ENCODE results near the gene TRRAP.
"Not testable (repeated sequence)": the region's sequence is repeated elsewhere in the genome, so short reads cannot be mapped to it uniquely, and the experiment has no call there.

Gene TRRAP

GRCh38 chr7:98866351-98866750 lies 12.0 kb upstream of the TRRAP start:
- DNase-seq (ENCODE audit: low read depth in 3 of 3): no peak

DNA sequence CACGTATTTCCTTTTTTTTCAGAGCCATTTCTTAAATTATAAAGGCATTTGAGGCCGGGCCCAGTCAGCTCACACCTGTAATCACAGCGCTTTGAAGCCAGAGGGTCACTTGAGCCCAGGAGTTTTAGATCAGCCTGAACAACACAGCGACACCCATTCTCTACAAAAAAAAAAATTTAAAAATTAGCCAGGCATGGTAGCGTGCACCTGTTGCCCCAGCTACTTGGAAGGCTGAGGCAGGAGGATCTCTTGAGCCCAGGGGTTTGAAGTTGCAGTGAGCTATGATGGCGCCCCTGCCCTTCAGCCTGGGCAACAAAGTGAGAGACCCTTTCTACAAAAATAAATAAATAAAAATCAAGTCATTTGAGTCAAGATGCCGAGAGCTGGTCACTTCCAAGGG lies 11.6 kb upstream of the TRRAP start:
- DNase-seq (ENCODE audit: low read depth in 3 of 3): no peak

- no peak for DNase-seq (ENCODE audit: low read depth in 3 of 3)
Measured at GRCh38 chr7:98868450-98868849, 9.9 kb upstream of the TRRAP start.

- DNase-seq (ENCODE audit: low read depth in 3 of 3): no peak
Measured at GRCh38 chr7:98869027-98869596, 9.2 kb upstream of the TRRAP start.

- DNase-seq (ENCODE audit: low read depth in 3 of 3): no peak
Measured at GRCh38 chr7:98869597-98870120, 8.7 kb upstream of the TRRAP start, which contains the start of gene TMEM130. TMEM130 (minus strand) TSS chr7:98870014; CDS start chr7:98869861, 153 bp downstream.

- DNase-seq (ENCODE audit: low read depth in 3 of 3): peak; percentile 55 to 81 (median 56)
Measured at GRCh38 chr7:98870121-98870651, 8.1 kb upstream of the TRRAP start.

DNA sequence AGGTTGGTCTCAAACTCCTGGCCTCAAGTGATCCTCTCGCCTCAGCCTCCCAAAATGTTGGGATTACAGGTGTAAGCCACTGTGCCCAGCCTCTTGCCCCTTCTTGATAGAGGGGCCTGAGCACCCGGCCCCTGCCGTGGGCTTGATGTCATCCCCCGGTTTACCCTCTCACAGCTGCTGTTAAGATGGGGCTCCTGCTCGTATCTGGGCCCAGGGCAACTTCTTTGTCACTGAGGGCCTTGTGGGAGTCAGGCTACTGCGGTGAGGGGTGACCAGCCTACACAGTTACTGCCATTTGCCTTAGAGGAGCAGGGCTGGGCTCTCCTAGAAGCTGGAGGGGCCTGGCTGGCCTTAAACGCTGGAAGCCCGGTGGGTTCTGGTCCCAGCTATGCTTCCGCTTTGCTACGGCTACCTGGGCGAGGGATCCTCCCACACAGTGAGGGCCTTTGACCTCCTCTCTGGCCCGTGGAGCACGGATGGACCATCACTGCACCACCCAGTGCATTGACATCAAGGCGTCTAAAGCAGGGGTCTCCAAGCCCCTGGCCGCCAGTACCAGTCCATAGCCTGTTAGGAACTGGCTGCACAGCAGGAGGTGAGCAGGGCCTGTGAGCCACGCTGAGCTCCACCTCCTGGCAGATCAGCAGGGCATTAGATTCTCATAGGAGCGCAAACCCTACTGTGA lies 7.4 kb upstream of the TRRAP start:
- no peak for DNase-seq (ENCODE audit: low read depth in 3 of 3)

DNA sequence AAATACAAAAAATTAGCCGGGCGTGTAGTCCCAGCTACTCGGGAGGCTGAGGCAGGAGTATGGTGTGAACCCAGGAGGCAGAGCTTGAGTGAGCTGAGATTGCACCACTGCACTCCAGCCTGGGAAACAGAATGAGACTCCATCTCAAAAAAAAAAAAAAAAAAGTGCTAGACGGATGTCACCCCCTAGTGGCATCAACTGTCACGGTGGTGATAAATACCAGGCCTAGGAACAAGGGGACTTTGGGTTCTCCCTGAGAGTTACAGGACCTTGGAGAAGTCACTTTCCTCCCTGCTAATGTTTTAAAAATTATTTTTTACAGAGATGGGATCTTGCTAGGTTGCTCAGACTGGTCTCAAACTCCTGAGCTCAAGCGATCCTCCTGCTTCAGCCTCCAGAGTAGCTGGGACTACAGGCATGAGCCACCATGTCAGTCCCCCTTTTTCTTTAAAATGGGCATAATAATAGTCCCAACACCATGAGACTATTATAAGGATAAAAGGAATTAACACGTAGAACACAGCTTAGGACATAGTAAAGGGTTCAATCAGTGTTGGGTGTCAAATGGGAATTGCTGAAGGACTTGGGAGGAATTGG lies 5.9 kb upstream of the TRRAP start:
- DNase-seq (ENCODE audit: low read depth in 3 of 3): no peak

- not testable (repeated sequence) for DNase-seq (ENCODE audit: low read depth in 3 of 3)
Measured at GRCh38 chr7:98873610-98874009, 4.7 kb upstream of the TRRAP start.

GRCh38 chr7:98874942-98875341 lies 3.4 kb upstream of the TRRAP start:
- no peak for DNase-seq (ENCODE audit: low read depth in 3 of 3)

DNA sequence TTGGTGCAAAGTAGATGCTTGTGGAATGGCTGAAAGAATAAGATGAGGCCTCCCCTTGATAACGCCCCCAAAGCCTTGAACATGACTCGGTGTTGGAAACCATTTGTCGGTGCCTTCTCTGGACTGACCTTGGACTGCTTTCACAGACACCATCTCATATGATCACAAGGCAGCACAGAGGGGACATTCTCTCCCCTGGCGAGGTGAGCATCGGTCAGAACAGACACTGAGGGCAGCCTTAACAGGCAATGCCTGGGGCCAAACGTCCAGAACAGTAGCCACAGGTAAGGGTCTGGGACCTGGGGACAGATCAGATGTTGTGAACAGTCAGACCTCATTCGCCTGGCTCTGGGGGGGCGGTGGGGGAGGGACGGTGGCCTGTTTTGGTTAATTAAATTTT lies 2.8 kb upstream of the TRRAP start:
- DNase-seq (ENCODE audit: low read depth in 3 of 3): no peak

DNA sequence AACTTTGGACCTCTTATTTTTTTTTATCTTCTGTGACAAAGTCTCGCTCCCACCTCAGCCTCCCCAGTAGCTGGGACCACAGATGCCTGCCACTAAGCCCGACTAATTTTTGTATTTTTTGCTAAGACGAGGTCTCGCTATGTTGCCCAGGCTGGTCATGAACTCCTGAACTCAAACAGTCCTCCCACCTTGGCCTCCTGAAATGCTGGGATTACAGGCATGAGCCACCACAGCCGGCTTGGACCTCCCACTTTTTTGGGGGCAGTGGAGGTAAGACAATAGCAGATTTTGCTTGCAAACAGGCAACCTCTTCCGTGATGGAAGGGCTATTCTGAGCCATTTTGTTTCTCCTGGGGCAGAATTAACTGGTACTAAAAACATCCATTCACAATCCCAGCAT lies 1.2 kb upstream of the TRRAP start:
- DNase-seq (ENCODE audit: low read depth in 3 of 3): no peak

DNA sequence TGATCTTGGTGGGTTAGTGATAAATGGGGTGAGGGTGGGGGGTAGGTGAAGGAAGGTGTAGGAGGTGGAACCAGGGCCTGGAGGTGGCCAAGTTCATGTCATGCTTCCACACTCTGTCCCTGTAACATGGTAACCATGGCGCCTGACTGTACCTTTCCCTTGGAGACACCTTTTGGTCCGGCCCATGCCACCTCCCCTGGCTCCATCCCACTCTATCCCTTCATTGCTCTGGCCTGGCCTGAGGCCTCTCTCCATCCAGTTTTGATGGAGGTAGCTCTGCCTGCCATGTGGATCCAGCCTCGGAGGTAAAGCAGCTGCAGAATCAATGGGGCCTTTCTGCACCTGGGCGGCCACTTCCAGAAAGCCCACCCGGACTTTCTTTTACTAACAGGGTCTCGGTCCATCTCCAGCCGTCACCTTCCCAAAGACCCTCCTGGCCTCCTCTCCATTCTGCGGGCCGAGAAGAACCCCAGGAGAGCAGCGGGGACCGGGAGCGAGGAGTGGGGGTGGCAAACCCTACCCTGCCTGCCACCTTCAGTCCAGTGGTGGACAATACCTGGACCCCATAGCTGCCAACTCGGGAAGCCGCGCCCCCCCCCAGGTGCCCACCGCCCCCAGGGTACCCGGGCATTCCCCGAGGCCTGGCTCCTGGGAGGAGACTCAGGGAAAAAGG lies 504 bp upstream of the TRRAP start:
- no peak for DNase-seq (ENCODE audit: low read depth in 3 of 3)

DNA sequence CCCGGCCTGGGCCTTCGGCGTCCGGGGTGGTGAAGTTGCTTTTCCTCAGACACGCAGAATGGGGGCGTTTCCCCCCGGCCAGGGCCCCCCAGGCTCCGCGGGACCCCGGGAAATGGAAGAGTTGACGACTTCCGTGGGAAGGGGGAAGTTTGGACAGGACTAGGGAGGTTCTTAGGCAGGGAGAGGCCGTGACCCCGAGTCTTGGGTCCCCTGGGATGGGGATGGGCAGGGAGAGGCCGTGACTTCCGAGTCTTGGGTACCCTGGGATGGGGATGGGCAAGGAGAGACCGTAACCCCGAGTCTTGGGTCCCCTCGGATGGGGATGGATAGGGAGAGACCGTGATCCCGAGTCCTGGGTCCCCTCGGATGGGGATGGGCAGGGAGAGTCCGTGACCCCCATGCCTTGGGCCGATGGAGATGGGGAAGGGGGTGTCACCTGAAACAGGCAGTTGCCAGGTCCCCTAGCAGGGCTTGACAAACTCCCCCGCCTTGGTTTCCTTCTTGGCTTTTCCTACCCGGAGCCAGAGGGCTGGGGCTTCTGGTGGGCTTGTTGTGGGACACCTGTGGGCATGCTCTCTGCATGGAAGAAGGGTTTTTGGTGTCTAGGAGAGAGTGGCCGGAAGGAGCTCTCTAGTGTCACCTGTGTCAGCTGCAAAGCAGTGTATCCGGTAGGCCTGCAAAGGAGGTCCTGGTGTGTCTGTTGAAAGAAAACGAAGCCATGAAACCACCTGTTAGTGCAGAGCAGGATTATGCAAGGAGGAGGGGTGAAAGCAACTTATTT lies 1.1 kb downstream of the TRRAP start:
- peak in 2 of 3 experiments; percentile 37 to 47 for DNase-seq (ENCODE audit: low read depth in 3 of 3)

DNA sequence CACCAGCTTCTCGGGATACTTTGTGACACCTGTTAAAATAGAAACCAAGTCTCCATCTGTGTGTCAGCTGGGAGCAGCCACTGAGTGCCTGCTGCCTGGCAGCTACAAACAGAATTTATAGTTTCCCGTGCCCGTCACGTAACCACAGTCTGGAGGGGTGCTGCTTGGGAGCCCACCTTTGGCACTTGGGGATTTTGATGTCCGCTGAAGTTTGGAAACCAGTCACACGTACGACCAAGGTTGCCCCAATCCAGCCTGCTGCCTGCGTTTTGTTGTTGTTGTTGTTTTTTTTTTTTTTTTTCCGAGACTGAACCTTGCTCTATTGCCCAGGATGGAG lies 1.6 kb downstream of the TRRAP start:
- no peak for DNase-seq (ENCODE audit: low read depth in 3 of 3)

DNA sequence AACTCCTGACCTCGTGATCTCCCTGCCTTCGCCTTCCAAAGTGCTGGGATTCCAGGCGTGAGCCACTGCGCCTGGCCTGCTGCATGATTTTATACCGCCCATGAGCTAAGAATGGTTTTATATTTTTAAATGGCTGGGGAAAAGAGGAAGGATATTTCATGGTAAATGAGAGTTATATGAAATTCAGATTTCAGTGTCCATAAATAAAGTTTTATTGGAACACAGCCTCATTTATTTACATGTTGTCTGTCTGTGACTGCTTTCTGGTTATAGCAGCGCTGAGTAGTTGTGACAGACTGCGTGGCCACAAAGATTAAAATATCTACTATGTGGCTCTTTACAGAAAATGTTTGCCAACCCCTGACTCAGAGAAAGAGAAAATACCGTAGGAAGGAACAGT lies 2.2 kb downstream of the TRRAP start:
- no peak for DNase-seq (ENCODE audit: low read depth in 3 of 3)

DNA sequence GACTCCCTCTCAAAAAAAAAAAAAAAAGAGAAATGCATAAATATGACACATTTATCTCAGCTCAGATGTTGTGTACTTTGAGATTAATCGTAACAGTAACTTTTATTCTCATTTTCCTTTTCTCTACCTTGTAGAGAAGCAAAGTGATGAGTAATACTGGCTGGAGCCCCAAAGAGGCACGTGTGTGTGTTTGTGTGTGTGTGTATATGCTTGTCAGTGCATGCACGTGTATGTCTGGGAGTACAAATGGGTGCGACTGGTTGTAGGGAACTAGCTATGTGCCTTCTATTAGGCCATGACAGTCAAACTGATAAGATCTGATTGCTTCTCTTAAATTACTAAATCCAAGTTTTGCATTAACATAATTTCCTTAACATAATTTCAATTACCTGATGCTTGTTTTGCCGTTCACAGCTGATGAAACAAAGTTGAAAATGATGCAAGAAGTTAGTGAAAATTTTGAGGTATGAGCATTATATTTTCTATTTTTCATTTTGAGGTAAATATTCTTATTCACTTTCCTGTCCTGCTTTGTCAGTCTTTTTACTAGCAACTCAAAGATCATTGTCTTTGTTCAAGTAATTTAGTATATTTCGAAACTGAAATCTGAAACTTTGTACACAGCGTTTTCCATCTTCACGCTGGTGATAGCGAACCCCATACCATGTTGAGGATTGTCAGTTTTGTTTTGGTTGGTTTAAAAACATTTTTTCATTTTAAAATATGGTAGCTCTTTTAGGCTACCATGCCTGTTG lies 3.4 kb downstream of the TRRAP start:
- DNase-seq (ENCODE audit: low read depth in 3 of 3): no peak

DNA sequence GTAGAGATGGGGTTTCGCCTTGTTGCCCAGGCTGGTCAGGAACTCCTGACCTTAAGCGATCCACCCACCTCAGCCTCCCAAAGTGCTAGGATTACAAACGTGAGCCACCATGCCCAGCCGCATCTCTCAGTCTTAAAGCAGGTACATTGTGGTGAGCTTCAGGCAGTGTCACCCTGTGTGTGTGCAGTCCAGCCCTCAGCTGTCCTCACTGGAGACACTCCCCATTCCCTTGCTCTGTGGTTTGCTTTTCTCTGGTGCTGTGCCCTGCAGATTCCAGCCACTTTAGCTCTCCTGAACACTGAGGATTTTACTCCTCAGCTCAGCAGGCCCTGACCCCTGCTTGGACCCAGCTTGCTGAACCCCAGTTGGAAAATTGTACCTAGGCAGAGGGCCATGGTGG lies 6.1 kb downstream of the TRRAP start:
- DNase-seq (ENCODE audit: low read depth in 3 of 3): no peak

- no peak for DNase-seq (ENCODE audit: low read depth in 3 of 3)
Measured at GRCh38 chr7:98887038-98887437, 8.7 kb downstream of the TRRAP start.

GRCh38 chr7:98892609-98893008 lies 14.3 kb downstream of the TRRAP start:
- DNase-seq (ENCODE audit: low read depth in 3 of 3): no peak

DNA sequence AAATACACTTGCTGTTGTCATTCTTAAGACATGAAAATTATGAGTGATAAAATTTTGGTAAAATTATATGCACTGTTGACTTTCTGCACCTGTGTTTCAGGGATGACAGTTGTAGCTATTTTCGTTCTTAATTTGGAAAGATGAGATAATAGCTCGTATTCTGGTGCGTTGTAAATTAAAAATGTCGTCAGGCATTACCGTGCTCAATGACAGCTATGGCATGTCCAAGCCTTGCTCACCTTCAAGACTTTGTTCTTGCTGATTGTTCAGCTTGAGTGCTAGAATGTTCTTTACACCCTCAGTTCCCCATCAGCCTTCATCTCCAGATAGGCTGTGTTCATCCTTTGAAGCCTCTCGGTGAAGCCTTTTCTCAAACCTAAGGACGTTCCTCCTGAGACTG lies 21.5 kb downstream of the TRRAP start:
- no peak for DNase-seq (ENCODE audit: low read depth in 3 of 3)
